GM18519 (cell line): ENCODE measurements around the gene MOB3B.
"Not testable (repeated sequence)": the region's sequence is repeated elsewhere in the genome, so short reads cannot be mapped to it uniquely, and the experiment has no call there.

Source experiments
- ATAC-seq: cut with Tn5 transposase; IDR thresholded peaks from one replicate; pipeline ENCODE4 v1.9.1; 2021; ENCODE audit warnings: mild to moderate bottlenecking, moderate library complexity; ENCODE audit not compliant: unreplicated experiment, low FRiP score

The MOB3B gene

GRCh38 chr9:27428551-27428950 is 101.1 kb downstream of the MOB3B start:
- ATAC-seq, result no peak

DNA sequence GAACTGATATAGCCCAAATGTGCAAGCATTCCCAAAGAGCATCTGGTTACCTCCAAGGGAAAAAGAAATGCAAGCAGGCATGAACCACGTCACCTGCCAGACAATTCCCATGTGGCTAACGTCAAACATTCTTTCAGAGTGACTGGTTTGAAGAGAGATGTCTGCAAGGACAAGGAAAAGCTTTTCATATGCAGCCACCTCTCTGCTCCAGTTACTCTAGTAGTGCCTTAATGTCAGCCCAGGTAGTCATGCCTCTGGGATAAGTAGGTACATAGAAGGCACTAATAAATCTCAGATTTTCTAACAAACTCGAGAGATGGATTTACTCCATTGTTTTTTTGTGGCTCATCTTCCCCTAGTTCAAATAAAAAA is 102.4 kb downstream of the MOB3B start:
- ATAC-seq, result no peak

DNA sequence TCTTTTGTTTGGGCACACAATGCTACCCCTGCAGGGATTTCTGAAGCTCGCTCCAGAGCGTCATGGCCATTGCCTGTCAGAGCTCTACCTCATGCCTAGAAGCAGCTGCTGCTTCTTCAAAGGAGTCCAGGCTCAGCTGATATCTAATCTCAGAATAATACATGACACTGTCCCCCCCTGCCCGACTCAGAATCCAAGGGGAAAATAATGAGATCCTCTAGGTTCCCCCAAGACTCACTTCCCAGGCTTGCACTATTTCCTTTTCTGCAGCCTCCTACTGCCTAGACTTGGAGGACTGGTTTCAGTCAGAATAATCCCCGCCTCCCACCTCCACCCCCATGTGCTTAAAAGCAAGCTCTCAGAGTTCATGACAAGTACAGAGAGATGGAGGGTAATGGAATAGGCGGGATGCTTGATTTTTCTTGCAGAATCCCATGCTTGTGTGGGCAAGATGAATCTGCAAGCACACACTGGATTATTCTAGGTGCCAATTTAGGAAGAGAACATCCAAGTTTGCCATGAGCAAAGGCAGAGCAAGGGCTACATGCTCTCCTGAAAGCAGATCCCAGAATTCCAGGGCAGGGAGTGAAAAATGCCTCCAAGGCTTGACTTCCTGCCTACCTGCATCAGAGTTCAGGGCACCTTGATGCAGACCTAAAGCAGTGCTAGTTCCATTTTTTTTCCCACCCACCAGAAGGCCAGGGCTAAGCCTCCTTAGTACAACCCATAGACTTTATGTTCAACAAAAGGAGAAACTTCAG is 102.9 kb downstream of the MOB3B start:
- ATAC-seq, result no peak

GRCh38 chr9:27425827-27426510 is 103.6 kb downstream of the MOB3B start:
- no peak for ATAC-seq

GRCh38 chr9:27423915-27424710 is 105.5 kb downstream of the MOB3B start:
- ATAC-seq, result no peak

GRCh38 chr9:27422279-27422834 is 107.3 kb downstream of the MOB3B start:
- no peak for ATAC-seq

DNA sequence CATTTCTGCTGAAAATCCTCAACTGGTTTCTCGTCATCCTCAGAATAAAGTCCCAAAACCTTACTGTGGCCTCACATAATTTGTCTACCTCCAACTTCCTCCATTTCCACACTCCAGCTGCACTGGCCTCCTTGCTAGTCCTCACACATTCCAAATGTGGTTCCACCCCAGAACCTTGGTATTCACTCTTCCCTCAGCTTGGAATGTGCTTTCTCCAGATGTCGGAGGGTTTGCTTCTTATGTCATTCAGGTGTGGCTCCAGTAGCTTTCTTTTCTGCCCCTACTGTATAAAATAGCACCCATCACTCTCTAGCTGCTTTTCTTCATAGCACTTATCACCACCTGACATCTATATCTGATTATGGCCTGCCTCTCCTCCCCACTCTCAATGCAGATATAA is 108.0 kb downstream of the MOB3B start:
- ATAC-seq, result no peak

- ATAC-seq, result not testable (repeated sequence)
Observed at GRCh38 chr9:27419558-27419957, 110.1 kb downstream of the MOB3B start.

- ATAC-seq, result no peak
Observed at GRCh38 chr9:27414220-27414761, 115.3 kb downstream of the MOB3B start.

DNA sequence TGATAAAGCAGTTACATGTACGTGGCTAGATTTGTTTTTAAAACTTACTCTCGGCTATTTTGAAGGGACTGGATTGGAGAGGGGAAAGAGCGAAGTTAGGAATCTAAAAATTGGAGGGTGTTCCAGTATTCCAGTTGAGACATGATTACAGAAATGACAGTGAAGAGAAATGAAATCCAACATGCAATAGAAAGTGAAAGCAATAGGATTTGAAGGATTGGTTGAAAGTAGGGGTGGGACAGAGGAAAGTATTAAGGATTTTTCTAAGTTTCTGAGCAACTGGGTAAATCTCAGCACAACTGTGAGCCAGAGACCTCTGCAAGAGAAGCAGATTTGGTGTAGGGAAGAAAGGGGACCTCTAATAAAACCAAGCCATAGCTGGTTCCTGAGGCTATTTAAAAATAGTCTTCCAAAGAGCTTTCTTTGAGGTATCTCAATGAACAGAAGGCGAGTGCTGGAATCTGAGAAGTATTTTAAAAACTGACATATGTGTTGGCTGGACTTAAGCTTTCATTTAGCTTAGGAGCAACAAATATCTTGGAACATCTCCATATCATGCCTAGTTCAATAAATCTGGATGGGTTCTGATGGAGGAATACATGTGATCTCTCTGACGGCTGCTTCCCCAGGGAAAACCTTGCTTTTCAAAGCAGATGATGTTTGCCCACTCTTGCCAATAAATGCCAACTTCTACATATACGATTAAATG is 115.9 kb downstream of the MOB3B start:
- ATAC-seq, result no peak

DNA sequence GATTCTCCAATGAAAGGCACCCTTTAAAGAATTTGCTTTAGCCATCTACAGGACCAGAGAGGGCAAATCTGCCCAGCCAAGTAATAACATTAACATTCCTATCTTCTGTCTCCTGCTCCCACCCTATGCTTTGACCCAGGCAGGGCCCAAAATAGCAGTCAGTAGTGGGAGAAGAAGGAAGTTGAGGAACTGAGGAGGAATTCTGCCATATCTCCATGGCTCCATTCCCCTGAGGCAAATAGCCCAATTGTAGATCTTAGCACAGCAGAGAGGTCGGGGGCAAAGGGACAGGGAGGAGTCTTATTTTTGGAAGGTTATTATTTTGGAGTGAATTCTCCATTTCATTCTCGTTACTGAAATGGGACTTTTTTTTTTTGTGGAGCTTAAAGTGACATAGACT is 116.7 kb downstream of the MOB3B start:
- ATAC-seq, result no peak

DNA sequence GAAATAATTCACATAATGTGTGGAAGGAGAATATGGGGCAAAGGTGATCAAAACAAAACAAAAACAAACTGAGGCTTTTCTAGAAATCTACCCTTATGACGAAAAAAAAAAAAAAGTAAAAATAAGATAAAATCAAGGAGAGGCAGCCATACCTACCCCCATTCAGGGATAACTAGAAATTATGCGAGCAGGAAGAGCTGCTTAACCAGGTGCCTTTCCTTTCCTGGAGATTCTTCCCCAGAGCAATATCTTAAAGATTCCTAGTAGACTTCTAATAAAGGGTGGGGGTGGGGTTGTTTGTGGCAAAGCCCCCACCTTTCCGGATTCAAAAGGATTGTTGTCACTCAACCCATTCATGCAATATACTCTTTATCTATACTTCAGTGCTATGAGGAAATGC is 117.5 kb downstream of the MOB3B start:
- no peak for ATAC-seq

GRCh38 chr9:27408482-27408881 is 121.1 kb downstream of the MOB3B start:
- ATAC-seq, result no peak

GRCh38 chr9:27408001-27408400 is 121.6 kb downstream of the MOB3B start:
- no peak for ATAC-seq

GRCh38 chr9:27407491-27407890 is 122.1 kb downstream of the MOB3B start:
- no peak for ATAC-seq

DNA sequence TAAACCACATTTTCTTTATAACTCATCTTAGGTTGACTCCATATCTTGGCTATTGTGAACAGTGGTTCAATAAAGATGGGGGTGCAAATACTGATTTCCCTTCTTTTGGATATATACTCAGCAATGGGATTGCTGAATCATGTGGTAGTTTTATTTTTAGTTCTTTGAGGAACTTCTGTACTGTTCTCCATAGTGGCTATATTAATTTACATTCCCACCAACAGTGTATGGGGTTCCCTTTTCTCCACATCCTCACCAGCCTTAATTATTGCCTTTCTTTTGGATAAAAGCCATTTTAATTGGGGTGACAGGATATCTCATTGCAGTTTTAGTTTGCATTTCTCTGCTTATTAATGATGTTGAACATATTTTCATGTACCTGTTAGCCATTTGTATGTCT is 125.0 kb downstream of the MOB3B start:
- ATAC-seq, result no peak

GRCh38 chr9:27402626-27403025 is 127.0 kb downstream of the MOB3B start:
- no peak for ATAC-seq

DNA sequence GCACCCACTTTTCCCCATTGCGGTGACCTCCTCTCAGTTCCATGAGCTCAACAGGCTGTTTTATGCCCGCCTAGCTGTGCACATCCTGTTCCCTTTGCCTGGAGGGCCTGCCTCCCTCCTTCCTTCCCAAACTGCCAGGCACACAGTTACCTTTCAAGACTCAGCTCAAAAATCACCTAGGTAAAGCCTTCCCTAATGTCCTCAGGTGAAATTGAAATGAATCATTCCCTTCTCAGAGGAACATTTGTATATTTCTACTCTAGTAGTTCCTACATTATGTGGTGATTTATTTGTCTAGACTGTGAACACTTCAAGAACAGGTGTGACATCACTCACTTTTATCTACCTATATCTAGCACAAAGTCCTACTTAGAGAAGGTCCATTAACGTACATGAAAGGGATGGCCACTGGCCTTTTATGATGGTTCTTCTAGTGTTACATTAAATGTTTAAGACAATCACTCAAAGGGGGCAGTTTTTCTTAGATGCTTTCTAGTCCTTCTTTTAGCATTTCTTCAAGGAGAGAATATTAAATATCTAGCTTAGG is 129.2 kb downstream of the MOB3B start:
- no peak for ATAC-seq

GRCh38 chr9:27398982-27399653 is 130.5 kb downstream of the MOB3B start:
- ATAC-seq, result no peak
